Measurements from ENCODE around the gene HERC2. TPM values are rescaled to one million over a fixed set of nuclear protein-coding genes. Genes with fewer than 3 reads are reported as not detected.

The HERC2 gene
- total RNA-seq, 1 experiment from 2014 or later, result 69.2 TPM

- Histone ChIP-seq H2BK15ac (ENCODE audit: low read depth, low read length) (no peak overlapping the region), H2AK5ac (ENCODE audit: insufficient read length, low read length) (no peak overlapping the region), H3K18ac (ENCODE audit: insufficient read length, low read depth, low read length) (no peak overlapping the region), H4K20me1 (ENCODE audit: control insufficient read depth, insufficient read depth, insufficient read length) (no peaks in the 10 kb centered on the region), H2AFZ (ENCODE audit: low read length) (no peak overlapping the region), H3K9me3 (ENCODE audit: control insufficient read depth, low read depth, low read length) (no peaks in the 10 kb centered on the region), H4K5ac (ENCODE audit: insufficient read length, low read depth, low read length) (no peak overlapping the region), H4K91ac (ENCODE audit: insufficient read length, low read depth, low read length) (no peak overlapping the region), H3K14ac (ENCODE audit: insufficient read depth, low read length) (no peak overlapping the region), H3K79me2 (ENCODE audit: insufficient read depth, low read length) (no peaks in the 10 kb centered on the region), H3K56ac (ENCODE audit: insufficient read length, low read depth, low read length) (no peak overlapping the region), H3K27ac (ENCODE audit: insufficient read length, low read depth, low read length) (no peak overlapping the region), H3K4me2 (ENCODE audit: insufficient read depth, insufficient read length, low read length) (no peak overlapping the region), H3K9ac (ENCODE audit: extremely low read depth, insufficient read length, low read length) (no peak overlapping the region), H3K27me3 (ENCODE audit: insufficient read depth, low read length) (no peaks in the 10 kb centered on the region), H4K8ac (replicated peaks; ENCODE audit: insufficient read length, low read depth, low read length) (no peak overlapping the region), H3K23me2 (ENCODE audit: insufficient read length, low read depth, low read length, poor library complexity, severe bottlenecking) (no peaks in the 10 kb centered on the region), H2BK20ac (ENCODE audit: low read depth, low read length, poor library complexity, severe bottlenecking) (no peak overlapping the region), H2BK12ac (ENCODE audit: insufficient read length, low read depth, low read length) (no peak overlapping the region), H3T11ph (ENCODE audit: low read length) (no peak overlapping the region), H3K4me1 (ENCODE audit: insufficient read depth, low read length) (peaks cover 3% of the 10 kb centered on the region; the same call in 1 of the 2 replicates), H3K79me1 (ENCODE audit: insufficient read depth, low read depth, low read length, poor library complexity, severe bottlenecking) (no peaks in the 10 kb centered on the region), H3K23ac (ENCODE audit: insufficient read length, low read depth, low read length) (no peak overlapping the region), H3K4ac (ENCODE audit: low read depth, low read length) (no peak overlapping the region), H2BK5ac (ENCODE audit: insufficient read length, low read length) (no peak overlapping the region), H2BK120ac (ENCODE audit: low read depth, low read length, poor library complexity, severe bottlenecking) (no peak overlapping the region)
- Mint-ChIP-seq H3K36me3 (ENCODE audit: insufficient read depth in 1 of 3, low read depth in 3 of 3) (peaks cover 40 to 68% (median 55%) of the 10 kb centered on the region in 3 experiments), H3K9me3 (no peaks in the 10 kb centered on the region), H3K27ac (peak overlapping the region in 2 of 3 experiments; percentile 20 to 68; a peak in 1 of 7 replicates), H3K4me1 (peaks cover 7 to 13% of the 10 kb centered on the region in 2 experiments; a peak in 3 of 4 replicates), H3K27me3 (ENCODE audit: low read depth) (no peaks in the 10 kb centered on the region), H3K4me3 (no peak overlapping the region)
- TF ChIP-seq, protein P1, sequence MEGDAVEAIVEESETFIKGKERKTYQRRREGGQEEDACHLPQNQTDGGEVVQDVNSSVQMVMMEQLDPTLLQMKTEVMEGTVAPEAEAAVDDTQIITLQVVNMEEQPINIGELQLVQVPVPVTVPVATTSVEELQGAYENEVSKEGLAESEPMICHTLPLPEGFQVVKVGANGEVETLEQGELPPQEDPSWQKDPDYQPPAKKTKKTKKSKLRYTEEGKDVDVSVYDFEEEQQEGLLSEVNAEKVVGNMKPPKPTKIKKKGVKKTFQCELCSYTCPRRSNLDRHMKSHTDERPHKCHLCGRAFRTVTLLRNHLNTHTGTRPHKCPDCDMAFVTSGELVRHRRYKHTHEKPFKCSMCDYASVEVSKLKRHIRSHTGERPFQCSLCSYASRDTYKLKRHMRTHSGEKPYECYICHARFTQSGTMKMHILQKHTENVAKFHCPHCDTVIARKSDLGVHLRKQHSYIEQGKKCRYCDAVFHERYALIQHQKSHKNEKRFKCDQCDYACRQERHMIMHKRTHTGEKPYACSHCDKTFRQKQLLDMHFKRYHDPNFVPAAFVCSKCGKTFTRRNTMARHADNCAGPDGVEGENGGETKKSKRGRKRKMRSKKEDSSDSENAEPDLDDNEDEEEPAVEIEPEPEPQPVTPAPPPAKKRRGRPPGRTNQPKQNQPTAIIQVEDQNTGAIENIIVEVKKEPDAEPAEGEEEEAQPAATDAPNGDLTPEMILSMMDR (conservative IDR thresholded peaks at IDR 0.05), result no peak
- WGBS (ENCODE audit: extremely low coverage, insufficient read length, low lambda C conversion rate), result no CpG with 5 or more reads among the region's 13 CpGs
- DNase-seq, result no peak
Measured at GRCh38 chr15:28131400-28131799, 190.6 kb downstream of the HERC2 start.

All from H9 (cell line).